GM19468 (cell line): Measurements from ENCODE around the gene YBX3.

Experiments
- ATAC-seq: cut with Tn5 transposase; IDR thresholded peaks from one replicate; pipeline ENCODE4 v1.9.1; 2021; ENCODE audit warnings: mild to moderate bottlenecking, moderate library complexity, moderate number of reproducible peaks; ENCODE audit not compliant: unreplicated experiment; ENCODE audit errors: extremely low read depth

Gene YBX3

GRCh38 chr12:10725003-10725402 lies 1.9 kb upstream of the YBX3 start:
- ATAC-seq = no peak

- ATAC-seq = peak; percentile 11
Observed at GRCh38 chr12:10722502-10722904, 620 bp downstream of the YBX3 start.

GRCh38 chr12:10721651-10722501 lies 1.2 kb downstream of the YBX3 start:
- no peak for ATAC-seq

- ATAC-seq = no peak
Observed at GRCh38 chr12:10720974-10721650, 2.0 kb downstream of the YBX3 start.

GRCh38 chr12:10719482-10719881 lies 3.6 kb downstream of the YBX3 start:
- no peak for ATAC-seq

- no peak for ATAC-seq
Observed at GRCh38 chr12:10718279-10718821, 4.8 kb downstream of the YBX3 start.

- ATAC-seq = no peak
Observed at GRCh38 chr12:10717410-10717809, 5.7 kb downstream of the YBX3 start.

- ATAC-seq = no peak
Observed at GRCh38 chr12:10716704-10717315, 6.3 kb downstream of the YBX3 start.

- no peak for ATAC-seq
Observed at GRCh38 chr12:10716277-10716676, 6.8 kb downstream of the YBX3 start.

GRCh38 chr12:10715491-10715890 lies 7.6 kb downstream of the YBX3 start:
- ATAC-seq = no peak

GRCh38 chr12:10709808-10710207 lies 13.3 kb downstream of the YBX3 start:
- no peak for ATAC-seq

GRCh38 chr12:10708862-10709261 lies 14.3 kb downstream of the YBX3 start:
- no peak for ATAC-seq

GRCh38 chr12:10705655-10706054 lies 17.5 kb downstream of the YBX3 start:
- no peak for ATAC-seq

GRCh38 chr12:10701843-10702242 lies 21.3 kb downstream of the YBX3 start:
- no peak for ATAC-seq

GRCh38 chr12:10701131-10701681 lies 21.9 kb downstream of the YBX3 start:
- ATAC-seq = peak; percentile 27

GRCh38 chr12:10700581-10700980 lies 22.5 kb downstream of the YBX3 start:
- no peak for ATAC-seq

GRCh38 chr12:10697862-10698261 lies 25.3 kb downstream of the YBX3 start:
- ATAC-seq = no peak

GRCh38 chr12:10697156-10697555 lies 26.0 kb downstream of the YBX3 start:
- ATAC-seq = no peak

GRCh38 chr12:10690906-10691305 lies 32.2 kb downstream of the YBX3 start:
- ATAC-seq = no peak

- no peak for ATAC-seq
Observed at GRCh38 chr12:10689146-10689545, 34.0 kb downstream of the YBX3 start.

- ATAC-seq = no peak
Observed at GRCh38 chr12:10688042-10688441, 35.1 kb downstream of the YBX3 start.
